ENCODE results near the gene ZIC3. TPM values are rescaled to one million over a fixed set of nuclear protein-coding genes. Genes with fewer than 3 reads are reported as not detected.

The ZIC3 gene
- total RNA-seq, 1 experiment from 2014 or later = not detected

DNA sequence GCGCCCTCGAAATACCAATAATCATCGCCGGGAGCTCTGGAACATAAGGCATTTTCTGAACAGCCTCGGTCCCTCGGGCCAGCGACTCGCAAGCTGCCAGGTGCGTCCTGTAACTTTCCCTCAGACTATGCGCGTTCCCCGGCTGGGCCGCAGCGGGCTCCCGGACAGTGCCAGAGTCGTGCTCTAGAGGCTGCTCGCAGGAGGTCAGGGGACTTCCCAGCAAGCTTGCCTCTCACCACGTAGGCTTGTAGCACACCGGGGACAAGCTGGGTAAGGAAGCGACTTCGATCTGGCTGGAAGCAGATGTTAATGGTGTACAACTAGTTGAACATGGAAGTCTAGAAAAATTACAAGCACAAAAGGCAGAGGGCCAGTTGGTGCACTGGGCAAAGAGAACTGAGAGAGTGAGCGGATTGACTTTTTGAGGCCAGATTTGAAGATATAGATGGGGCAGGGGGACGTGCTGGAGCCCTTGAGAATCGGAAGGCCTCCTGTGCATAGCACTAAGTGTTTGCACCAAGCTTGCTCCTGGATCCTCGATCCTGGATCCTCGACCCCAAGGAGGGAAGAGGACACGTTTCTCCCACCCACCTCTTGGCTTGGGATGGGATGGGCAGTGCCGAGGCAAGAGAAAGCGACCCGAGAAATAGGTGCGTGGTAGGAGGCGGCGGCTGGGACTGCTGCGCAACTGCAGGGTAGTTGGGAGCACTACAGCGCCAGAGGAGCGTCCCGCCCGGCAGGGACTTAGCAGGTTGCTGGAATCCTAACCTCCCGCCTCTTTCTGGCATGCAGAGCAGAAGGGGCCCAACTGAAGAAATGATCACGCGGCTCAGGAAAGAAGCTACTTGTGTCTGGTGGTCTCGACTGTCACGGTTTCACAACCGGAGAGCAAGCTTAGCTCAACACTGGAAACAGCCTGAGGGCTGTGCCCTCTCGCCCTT lies 19.9 kb upstream of the ZIC3 start:
- no TSS peak for BruUV-seq (replicated peaks)
- Histone ChIP-seq H3K4me1 (ENCODE audit: control insufficient read depth, insufficient read depth, low read length) (no peaks in the 10 kb centered on the region), H3K27me3 (ENCODE audit: control insufficient read depth, insufficient read depth, low read length) (no peaks in the 10 kb centered on the region), H3K27ac (ENCODE audit: low read length) (no peak overlapping the region), H3K4me3 (ENCODE audit: low read depth in 2 of 2, low read length in 2 of 2) (no peak overlapping the region), H3K36me3 (ENCODE audit: control insufficient read depth, insufficient read depth, low read length) (no peaks in the 10 kb centered on the region), H3K9me3 (ENCODE audit: control insufficient read depth, insufficient read depth, low read depth, low read length) (no peaks in the 10 kb centered on the region)
- no peak for ATAC-seq
- in situ Hi-C loops (cut with HindIII; ENCODE audit: low pct_unique_long_range_greater_than_20kb, low sequenced_read_pairs) (no loop called here), intact Hi-C loops (cut with micrococcal nuclease; ENCODE audit: unreplicated experiment) (no loop called here)
- ChIA-PET CTCF (no interaction called here), POLR2A (interaction anchor here (0.6 kb wide), 1 partner anchor 103 kb away, joined by 3 read pairs; no protein-coding TSS in a partner anchor)
- DNase-seq (ENCODE audit: low read depth, low spot score) = no peak
- TF ChIP-seq POLR2AphosphoS5 (IDR thresholded peaks at IDR 0.05; ENCODE audit: low read depth, low read length) = no peak
- TF ChIP-seq, protein P1, sequence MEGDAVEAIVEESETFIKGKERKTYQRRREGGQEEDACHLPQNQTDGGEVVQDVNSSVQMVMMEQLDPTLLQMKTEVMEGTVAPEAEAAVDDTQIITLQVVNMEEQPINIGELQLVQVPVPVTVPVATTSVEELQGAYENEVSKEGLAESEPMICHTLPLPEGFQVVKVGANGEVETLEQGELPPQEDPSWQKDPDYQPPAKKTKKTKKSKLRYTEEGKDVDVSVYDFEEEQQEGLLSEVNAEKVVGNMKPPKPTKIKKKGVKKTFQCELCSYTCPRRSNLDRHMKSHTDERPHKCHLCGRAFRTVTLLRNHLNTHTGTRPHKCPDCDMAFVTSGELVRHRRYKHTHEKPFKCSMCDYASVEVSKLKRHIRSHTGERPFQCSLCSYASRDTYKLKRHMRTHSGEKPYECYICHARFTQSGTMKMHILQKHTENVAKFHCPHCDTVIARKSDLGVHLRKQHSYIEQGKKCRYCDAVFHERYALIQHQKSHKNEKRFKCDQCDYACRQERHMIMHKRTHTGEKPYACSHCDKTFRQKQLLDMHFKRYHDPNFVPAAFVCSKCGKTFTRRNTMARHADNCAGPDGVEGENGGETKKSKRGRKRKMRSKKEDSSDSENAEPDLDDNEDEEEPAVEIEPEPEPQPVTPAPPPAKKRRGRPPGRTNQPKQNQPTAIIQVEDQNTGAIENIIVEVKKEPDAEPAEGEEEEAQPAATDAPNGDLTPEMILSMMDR (IDR thresholded peaks at IDR 0.05) = no peak
- TF ChIP-seq SIN3A (IDR thresholded peaks at IDR 0.05; ENCODE audit: borderline replicate concordance, insufficient read depth, low read depth, low read length) = no peak
- TF ChIP-seq TCF7L2 (IDR thresholded peaks at IDR 0.05; ENCODE audit: low read depth, low read length) = no peak
- TF ChIP-seq, protein P2, sequence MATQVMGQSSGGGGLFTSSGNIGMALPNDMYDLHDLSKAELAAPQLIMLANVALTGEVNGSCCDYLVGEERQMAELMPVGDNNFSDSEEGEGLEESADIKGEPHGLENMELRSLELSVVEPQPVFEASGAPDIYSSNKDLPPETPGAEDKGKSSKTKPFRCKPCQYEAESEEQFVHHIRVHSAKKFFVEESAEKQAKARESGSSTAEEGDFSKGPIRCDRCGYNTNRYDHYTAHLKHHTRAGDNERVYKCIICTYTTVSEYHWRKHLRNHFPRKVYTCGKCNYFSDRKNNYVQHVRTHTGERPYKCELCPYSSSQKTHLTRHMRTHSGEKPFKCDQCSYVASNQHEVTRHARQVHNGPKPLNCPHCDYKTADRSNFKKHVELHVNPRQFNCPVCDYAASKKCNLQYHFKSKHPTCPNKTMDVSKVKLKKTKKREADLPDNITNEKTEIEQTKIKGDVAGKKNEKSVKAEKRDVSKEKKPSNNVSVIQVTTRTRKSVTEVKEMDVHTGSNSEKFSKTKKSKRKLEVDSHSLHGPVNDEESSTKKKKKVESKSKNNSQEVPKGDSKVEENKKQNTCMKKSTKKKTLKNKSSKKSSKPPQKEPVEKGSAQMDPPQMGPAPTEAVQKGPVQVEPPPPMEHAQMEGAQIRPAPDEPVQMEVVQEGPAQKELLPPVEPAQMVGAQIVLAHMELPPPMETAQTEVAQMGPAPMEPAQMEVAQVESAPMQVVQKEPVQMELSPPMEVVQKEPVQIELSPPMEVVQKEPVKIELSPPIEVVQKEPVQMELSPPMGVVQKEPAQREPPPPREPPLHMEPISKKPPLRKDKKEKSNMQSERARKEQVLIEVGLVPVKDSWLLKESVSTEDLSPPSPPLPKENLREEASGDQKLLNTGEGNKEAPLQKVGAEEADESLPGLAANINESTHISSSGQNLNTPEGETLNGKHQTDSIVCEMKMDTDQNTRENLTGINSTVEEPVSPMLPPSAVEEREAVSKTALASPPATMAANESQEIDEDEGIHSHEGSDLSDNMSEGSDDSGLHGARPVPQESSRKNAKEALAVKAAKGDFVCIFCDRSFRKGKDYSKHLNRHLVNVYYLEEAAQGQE (IDR thresholded peaks at IDR 0.05; ENCODE audit: insufficient read depth in 1 of 2, low read depth in 2 of 2, low read length in 1 of 2) = no peak

DNA sequence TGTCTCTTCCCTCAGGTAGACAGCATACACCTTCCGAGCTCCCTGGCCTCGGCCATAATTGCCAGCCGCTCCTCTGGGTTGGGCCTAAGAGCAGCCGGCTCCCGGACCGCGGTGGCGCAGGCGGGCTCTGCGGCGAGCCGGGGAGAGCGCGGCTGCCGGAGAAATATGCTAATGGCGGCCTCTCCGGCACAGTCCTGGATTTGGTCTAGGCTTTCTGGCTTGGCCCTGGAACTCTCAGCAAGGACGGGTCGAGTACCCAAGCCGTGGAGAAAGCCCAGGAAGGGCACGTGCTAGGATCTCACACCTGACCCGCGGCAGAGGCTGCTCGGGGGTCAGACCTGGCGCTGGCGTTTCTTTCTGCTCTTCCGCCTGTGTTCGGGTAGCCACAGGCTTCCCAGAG lies 18.6 kb upstream of the ZIC3 start:
- DNase-seq (ENCODE audit: low read depth, low spot score) = no peak
- Histone ChIP-seq H3K27me3 (ENCODE audit: control insufficient read depth, insufficient read depth, low read length) (no peaks in the 10 kb centered on the region), H3K36me3 (ENCODE audit: control insufficient read depth, insufficient read depth, low read length) (no peaks in the 10 kb centered on the region), H3K4me1 (ENCODE audit: control insufficient read depth, insufficient read depth, low read length) (no peaks in the 10 kb centered on the region), H3K27ac (ENCODE audit: low read length) (no peak overlapping the region), H3K9me3 (ENCODE audit: control insufficient read depth, insufficient read depth, low read depth, low read length) (no peaks in the 10 kb centered on the region), H3K4me3 (ENCODE audit: low read depth in 2 of 2, low read length in 2 of 2) (no peak overlapping the region)
- no TSS peak for BruUV-seq (replicated peaks)
- no peak for ATAC-seq
- CTCF ChIA-PET = no interaction called here
- TF ChIP-seq TCF7L2 (IDR thresholded peaks at IDR 0.05; ENCODE audit: low read depth, low read length) (no peak), SIN3A (IDR thresholded peaks at IDR 0.05; ENCODE audit: borderline replicate concordance, insufficient read depth, low read depth, low read length) (no peak), POLR2AphosphoS5 (IDR thresholded peaks at IDR 0.05; ENCODE audit: low read depth, low read length) (no peak)
- TF ChIP-seq, protein P2 (IDR thresholded peaks at IDR 0.05; ENCODE audit: insufficient read depth in 1 of 2, low read depth in 2 of 2, low read length in 1 of 2) = no peak
- TF ChIP-seq, protein P1 (IDR thresholded peaks at IDR 0.05) = no peak
- intact Hi-C loops (cut with micrococcal nuclease; ENCODE audit: unreplicated experiment) = no loop called here
- POLR2A ChIA-PET = no interaction called here
- in situ Hi-C loops (cut with HindIII; ENCODE audit: low pct_unique_long_range_greater_than_20kb, low sequenced_read_pairs) = no loop called here
